ENCODE data around the gene PPM1H. TPM values are rescaled to one million over a fixed set of nuclear protein-coding genes. Genes with fewer than 3 reads are reported as not detected.

Gene PPM1H
- total and polyA plus RNA-seq, 2 donors (not counting 1 experiment from before 2014, with no cell fraction given): 0.01 TPM; not detected in 1

DNA sequence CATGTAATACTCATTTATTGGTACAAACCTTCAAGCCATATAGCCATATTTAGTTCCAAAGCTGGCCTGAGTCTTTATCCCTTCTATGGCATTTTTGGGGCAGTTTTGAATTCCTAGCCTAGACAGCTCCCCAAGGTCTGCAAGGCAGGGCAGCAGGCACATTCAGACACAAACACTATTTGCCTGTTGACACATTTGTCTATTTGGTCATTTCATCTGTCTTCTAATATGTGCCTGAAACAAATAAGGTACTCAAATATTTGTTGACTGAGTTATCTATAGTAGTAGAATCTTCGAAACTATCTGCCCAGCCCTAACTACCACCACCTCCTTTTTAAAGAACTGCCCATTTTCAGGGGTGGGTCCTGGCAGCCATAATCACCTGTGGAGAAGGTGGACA lies 9.3 kb downstream of the PPM1H start:
- Mint-ChIP-seq H3K9me3 (ENCODE audit: insufficient read depth) (no peaks in the 10 kb centered on the region), H3K4me3 (no peak overlapping the region), H3K27me3 (peaks cover 10% of the 10 kb centered on the region), H3K27ac (no peak overlapping the region), H3K4me1 (no peaks in the 10 kb centered on the region)
- Histone ChIP-seq H3K4me3 (ENCODE audit: control extremely low read depth in 1 of 5, extremely low read depth in 1 of 5, insufficient read depth in 1 of 5, low read depth in 2 of 5, low read length in 4 of 5) (no peak overlapping the region), H3K4me1 (ENCODE audit: control insufficient read depth in 2 of 2, insufficient read depth in 2 of 2, low read length in 2 of 2) (no peaks in the 10 kb centered on the region), H3K9ac (ENCODE audit: low read length) (no peak overlapping the region), H3K4me2 (replicated peaks; ENCODE audit: low read depth, low read length, poor library complexity, severe bottlenecking) (no peak overlapping the region), H2AFZ (ENCODE audit: insufficient read depth, low read depth, low read length, poor library complexity, severe bottlenecking) (no peak overlapping the region), H3K27ac (ENCODE audit: low read length in 2 of 2) (no peak overlapping the region), H3K9me3 (ENCODE audit: control extremely low read depth in 1 of 3, control insufficient read depth in 2 of 3, insufficient read depth in 1 of 3, low read length in 2 of 3) (no peaks in the 10 kb centered on the region), H3K27me3 (replicated peaks in 1 of 4; ENCODE audit: control extremely low read depth in 1 of 4, control insufficient read depth in 3 of 4, insufficient read depth in 4 of 4, low read length in 3 of 4) (peaks cover 0 to 4% (median 1%) of the 10 kb centered on the region in 4 experiments), H4K20me1 (ENCODE audit: control insufficient read depth, insufficient read depth, low read length, poor library complexity, severe bottlenecking) (no peaks in the 10 kb centered on the region), H3K36me3 (replicated peaks in 1 of 2; ENCODE audit: control extremely low read depth in 1 of 2, control insufficient read depth in 1 of 2, extremely low read depth in 1 of 2, insufficient read depth in 2 of 2, low read length in 1 of 2) (no peaks in the 10 kb centered on the region), H3K79me2 (ENCODE audit: control insufficient read depth, insufficient read depth, low read length) (no peaks in the 10 kb centered on the region)
- intact Hi-C loops (cut with micrococcal nuclease): no loop called here
- no CpG with 5 or more reads among the region's 1 CpG for WGBS (ENCODE audit: insufficient coverage)
- ATAC-seq (ENCODE audit: low read depth): no peak
- TF ChIP-seq EZH2 (IDR thresholded peaks at IDR 0.05; ENCODE audit: borderline replicate concordance, insufficient read depth, low read depth, low read length, poor library complexity, severe bottlenecking): no peak
- TF ChIP-seq, protein P1, sequence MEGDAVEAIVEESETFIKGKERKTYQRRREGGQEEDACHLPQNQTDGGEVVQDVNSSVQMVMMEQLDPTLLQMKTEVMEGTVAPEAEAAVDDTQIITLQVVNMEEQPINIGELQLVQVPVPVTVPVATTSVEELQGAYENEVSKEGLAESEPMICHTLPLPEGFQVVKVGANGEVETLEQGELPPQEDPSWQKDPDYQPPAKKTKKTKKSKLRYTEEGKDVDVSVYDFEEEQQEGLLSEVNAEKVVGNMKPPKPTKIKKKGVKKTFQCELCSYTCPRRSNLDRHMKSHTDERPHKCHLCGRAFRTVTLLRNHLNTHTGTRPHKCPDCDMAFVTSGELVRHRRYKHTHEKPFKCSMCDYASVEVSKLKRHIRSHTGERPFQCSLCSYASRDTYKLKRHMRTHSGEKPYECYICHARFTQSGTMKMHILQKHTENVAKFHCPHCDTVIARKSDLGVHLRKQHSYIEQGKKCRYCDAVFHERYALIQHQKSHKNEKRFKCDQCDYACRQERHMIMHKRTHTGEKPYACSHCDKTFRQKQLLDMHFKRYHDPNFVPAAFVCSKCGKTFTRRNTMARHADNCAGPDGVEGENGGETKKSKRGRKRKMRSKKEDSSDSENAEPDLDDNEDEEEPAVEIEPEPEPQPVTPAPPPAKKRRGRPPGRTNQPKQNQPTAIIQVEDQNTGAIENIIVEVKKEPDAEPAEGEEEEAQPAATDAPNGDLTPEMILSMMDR (IDR thresholded peaks at IDR 0.05): no peak
- DNase-seq: no peak
- ChIA-PET POLR2A (no interaction called here), CTCF (no interaction called here)

GRCh38 chr12:62924084-62924483 lies 10.9 kb downstream of the PPM1H start:
- Histone ChIP-seq H3K4me2 (replicated peaks; ENCODE audit: low read depth, low read length, poor library complexity, severe bottlenecking) (no peak overlapping the region), H3K9ac (ENCODE audit: low read length) (no peak overlapping the region), H2AFZ (ENCODE audit: insufficient read depth, low read depth, low read length, poor library complexity, severe bottlenecking) (no peak overlapping the region), H3K27ac (ENCODE audit: low read length in 2 of 2) (no peak overlapping the region), H3K4me1 (ENCODE audit: control insufficient read depth in 2 of 2, insufficient read depth in 2 of 2, low read length in 2 of 2) (no peaks in the 10 kb centered on the region), H3K4me3 (ENCODE audit: control extremely low read depth in 1 of 5, extremely low read depth in 1 of 5, insufficient read depth in 1 of 5, low read depth in 2 of 5, low read length in 4 of 5) (no peak overlapping the region), H3K36me3 (replicated peaks in 1 of 2; ENCODE audit: control extremely low read depth in 1 of 2, control insufficient read depth in 1 of 2, extremely low read depth in 1 of 2, insufficient read depth in 2 of 2, low read length in 1 of 2) (no peaks in the 10 kb centered on the region), H3K27me3 (replicated peaks in 1 of 4; ENCODE audit: control extremely low read depth in 1 of 4, control insufficient read depth in 3 of 4, insufficient read depth in 4 of 4, low read length in 3 of 4) (no peaks in the 10 kb centered on the region), H4K20me1 (ENCODE audit: control insufficient read depth, insufficient read depth, low read length, poor library complexity, severe bottlenecking) (no peaks in the 10 kb centered on the region), H3K9me3 (ENCODE audit: control extremely low read depth in 1 of 3, control insufficient read depth in 2 of 3, insufficient read depth in 1 of 3, low read length in 2 of 3) (no peaks in the 10 kb centered on the region), H3K79me2 (ENCODE audit: control insufficient read depth, insufficient read depth, low read length) (no peaks in the 10 kb centered on the region)
- Mint-ChIP-seq H3K4me1 (no peaks in the 10 kb centered on the region), H3K9me3 (ENCODE audit: insufficient read depth) (no peaks in the 10 kb centered on the region), H3K27ac (no peak overlapping the region), H3K27me3 (peaks cover 9% of the 10 kb centered on the region), H3K4me3 (no peak overlapping the region)
- ChIA-PET POLR2A (no interaction called here), CTCF (no interaction called here)
- 95% methylated on average over 2 of the region's 2 CpGs for WGBS (ENCODE audit: insufficient coverage)
- no peak for TF ChIP-seq EZH2 (IDR thresholded peaks at IDR 0.05; ENCODE audit: borderline replicate concordance, insufficient read depth, low read depth, low read length, poor library complexity, severe bottlenecking)
- TF ChIP-seq, protein P1 (IDR thresholded peaks at IDR 0.05): no peak
- DNase-seq: no peak
- intact Hi-C loops (cut with micrococcal nuclease): no loop called here
- ATAC-seq (ENCODE audit: low read depth): no peak

Data from B cell (primary cell).